ENCODE data around the gene C15orf40.
"Not testable (repeated sequence)": the region's sequence is repeated elsewhere in the genome, so short reads cannot be mapped to it uniquely, and the experiment has no call there.

C15orf40 gene

DNA sequence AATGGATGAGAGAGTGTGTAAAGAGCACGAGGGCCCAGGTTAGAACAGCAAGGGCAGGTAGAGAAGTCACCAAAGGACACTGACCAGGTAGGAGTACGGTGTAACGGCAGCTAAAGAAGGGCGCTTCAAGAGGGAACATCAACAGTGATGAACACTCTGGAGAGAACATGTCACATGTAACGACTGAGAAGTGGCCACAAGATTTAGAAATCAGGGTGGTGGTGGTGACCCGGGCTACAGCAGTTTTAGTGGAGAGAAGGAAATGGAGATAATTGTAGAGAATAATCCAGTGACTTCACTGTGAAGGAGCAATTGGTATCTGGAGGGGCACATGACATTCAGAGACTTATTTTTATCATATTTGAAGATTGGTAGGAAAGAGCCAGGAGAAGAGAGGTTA, 1.2 kb upstream of the C15orf40 start:
- TF ChIP-seq, protein P1, sequence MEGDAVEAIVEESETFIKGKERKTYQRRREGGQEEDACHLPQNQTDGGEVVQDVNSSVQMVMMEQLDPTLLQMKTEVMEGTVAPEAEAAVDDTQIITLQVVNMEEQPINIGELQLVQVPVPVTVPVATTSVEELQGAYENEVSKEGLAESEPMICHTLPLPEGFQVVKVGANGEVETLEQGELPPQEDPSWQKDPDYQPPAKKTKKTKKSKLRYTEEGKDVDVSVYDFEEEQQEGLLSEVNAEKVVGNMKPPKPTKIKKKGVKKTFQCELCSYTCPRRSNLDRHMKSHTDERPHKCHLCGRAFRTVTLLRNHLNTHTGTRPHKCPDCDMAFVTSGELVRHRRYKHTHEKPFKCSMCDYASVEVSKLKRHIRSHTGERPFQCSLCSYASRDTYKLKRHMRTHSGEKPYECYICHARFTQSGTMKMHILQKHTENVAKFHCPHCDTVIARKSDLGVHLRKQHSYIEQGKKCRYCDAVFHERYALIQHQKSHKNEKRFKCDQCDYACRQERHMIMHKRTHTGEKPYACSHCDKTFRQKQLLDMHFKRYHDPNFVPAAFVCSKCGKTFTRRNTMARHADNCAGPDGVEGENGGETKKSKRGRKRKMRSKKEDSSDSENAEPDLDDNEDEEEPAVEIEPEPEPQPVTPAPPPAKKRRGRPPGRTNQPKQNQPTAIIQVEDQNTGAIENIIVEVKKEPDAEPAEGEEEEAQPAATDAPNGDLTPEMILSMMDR (conservative IDR thresholded peaks at IDR 0.05; ENCODE audit: low read depth, low read length) = no peak

DNA sequence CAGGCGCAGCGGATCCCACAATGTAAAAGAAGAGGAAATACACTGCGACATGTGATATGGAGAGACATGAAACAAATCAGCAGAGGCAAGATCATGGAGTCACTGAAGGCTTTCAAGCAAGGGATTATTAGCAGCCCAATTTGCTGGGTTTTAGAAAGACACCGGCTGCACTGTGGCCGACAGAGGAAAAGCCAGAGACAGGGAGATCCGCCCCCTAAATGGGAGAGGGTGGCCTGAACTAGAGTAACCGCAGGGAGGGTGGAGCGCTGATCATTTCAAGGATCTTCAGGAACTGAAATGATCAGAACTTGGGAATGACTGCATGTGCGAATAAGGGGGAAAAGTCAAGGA, 612 bp upstream of the C15orf40 start:
- peak overlapping the region; percentile 98 for H3K4me3 ChIP-seq (ENCODE audit: low read length)
- no peak for DNase-seq (ENCODE audit: low read depth)
- TF ChIP-seq, protein P1 (conservative IDR thresholded peaks at IDR 0.05; ENCODE audit: low read depth, low read length) = no peak

More for the DNA sequence above, 1.2 kb upstream of the C15orf40 start:
- no peak overlapping the region for H3K4me3 ChIP-seq (ENCODE audit: low read length)
- no peak for DNase-seq (ENCODE audit: low read depth)

DNA sequence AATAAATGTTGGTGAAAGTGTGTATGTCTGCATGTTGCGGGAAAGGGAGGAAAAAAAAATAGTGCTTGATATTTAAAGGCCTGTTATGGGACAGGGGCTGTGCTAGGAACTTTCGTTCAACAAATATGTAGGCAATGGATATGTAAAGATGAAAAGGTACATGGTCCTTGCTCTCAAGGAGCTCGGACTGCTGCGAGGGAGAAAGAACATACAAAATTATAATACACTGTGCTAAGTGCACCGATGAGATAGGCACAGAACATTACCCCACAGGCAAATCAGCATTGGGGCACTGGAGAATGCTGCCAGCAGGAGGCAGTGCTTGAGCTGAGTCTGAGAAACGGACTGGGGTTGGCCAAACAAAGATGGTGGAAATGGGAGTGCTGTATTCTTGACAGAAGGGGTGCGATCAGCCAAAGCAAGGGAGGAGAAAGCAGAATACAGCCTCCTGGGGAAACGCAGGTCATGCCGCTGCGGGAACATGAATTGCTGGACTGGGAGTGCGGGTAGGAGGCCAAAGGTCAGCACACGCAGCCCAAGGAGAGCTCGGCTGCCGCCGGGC, 649 bp downstream of the C15orf40 start:
- H3K4me3 ChIP-seq (ENCODE audit: low read length) = peak overlapping the region; percentile 98
- TF ChIP-seq, protein P1 (conservative IDR thresholded peaks at IDR 0.05; ENCODE audit: low read depth, low read length) = peak; percentile 94
- peak; percentile 32 for DNase-seq (ENCODE audit: low read depth)

DNA sequence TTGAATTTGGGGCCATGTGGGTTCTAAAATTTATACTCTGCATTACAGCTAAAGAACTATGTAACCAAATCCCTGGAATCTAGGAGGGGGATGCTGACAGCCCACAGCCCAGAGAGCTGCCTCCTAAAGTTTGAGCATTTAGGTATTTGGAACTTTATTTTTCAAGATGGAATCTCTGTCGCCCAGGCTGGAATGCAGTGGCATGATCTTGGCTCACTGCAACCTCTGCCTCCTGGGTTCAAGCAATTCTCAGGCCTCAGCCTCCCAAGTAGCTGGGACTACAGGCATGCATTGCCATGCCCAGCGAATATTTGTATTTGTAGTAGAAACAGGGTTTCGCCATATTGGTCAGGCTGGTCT, 10.8 kb downstream of the C15orf40 start:
- H3K4me3 ChIP-seq (ENCODE audit: low read length); DNase-seq (ENCODE audit: low read depth): not testable (repeated sequence)

DNA sequence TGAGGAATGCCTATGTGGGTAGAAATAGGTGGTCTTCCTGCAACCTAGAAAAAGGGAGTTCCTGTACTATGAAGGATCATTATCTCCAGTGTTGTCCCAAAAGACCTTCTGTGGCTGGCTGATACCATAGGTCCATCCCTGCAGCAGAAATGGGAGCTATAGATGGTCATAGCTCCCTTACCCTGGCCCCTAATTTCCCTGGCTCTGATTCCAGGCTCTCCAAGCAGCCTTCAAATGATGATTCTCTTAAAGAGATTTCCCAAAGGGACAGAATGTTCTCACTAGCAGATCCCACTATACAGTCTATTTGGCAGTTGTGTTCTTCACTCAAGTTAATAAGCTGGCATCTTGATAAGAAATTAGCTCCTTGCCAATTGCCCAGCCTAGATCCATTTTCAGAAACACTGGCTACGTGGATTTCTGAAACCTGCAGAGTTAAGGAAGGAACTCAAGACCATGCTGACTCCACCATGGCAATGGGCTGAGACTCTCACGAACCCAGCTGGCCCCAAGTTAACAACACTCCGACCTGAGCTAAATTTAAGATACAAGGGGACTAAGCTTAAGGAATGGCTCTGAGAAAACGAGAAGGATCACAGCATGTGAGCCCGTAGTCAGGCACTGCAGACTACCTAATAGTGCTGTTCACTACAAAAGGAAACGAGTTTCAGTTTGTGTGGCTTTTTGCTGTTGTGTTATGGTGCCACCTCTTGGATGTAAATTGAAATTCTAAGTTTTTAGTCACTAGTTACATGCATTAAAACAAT, 11.4 kb downstream of the C15orf40 start:
- H3K4me3 ChIP-seq (ENCODE audit: low read length) = peak overlapping the region; percentile 35
- TF ChIP-seq, protein P1 (conservative IDR thresholded peaks at IDR 0.05; ENCODE audit: low read depth, low read length) = peak; percentile 52
- DNase-seq (ENCODE audit: low read depth) = peak; percentile 39

DNA sequence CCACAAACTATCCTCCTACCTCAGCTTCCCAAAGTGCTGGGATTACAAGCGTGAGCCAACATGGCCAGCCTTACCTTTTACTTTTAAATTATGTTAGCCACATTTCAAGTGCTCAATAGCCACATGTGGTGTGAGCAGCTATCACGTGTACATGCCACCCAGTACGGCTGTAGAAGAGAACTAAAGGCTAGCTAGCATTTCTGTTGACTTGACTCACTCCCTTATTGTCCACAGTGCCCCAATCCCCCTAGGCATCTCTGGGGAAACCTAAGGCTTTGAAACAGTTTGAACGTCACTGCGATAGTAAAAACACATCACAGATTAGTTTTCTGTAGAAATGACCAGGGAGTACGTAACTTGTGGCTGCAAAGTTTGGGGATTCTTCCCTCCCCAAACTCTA, 12.0 kb downstream of the C15orf40 start:
- TF ChIP-seq, protein P1 (conservative IDR thresholded peaks at IDR 0.05; ENCODE audit: low read depth, low read length) = no peak
- no peak for DNase-seq (ENCODE audit: low read depth)
- H3K4me3 ChIP-seq (ENCODE audit: low read length) = no peak overlapping the region

DNA sequence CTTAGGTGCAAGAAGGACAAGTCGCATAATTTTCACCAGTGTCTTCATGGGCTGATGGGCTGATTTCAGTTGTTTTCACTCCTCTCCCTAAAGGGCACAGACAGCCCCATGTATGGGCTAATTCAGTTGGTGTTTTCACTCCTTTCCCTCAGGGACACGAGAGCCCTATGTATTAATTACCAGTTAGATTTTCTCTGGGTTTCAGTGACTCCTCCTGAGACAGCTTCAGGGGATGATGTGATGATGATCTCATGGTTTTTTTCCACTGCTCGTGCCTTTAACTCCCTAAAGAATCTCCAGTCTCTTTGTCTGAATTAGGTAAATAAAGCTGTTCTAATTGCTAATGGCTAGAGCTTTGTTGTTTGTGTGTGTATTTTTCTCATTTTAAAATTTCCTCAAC, 15.5 kb downstream of the C15orf40 start:
- no peak for DNase-seq (ENCODE audit: low read depth)
- TF ChIP-seq, protein P1 (conservative IDR thresholded peaks at IDR 0.05; ENCODE audit: low read depth, low read length) = no peak
- H3K4me3 ChIP-seq (ENCODE audit: low read length) = no peak overlapping the region

Measured in retinal pigment epithelial cell (primary cell).